ENCODE measurements around the gene ARHGEF1.
"Not testable (repeated sequence)": the region's sequence is repeated elsewhere in the genome, so short reads cannot be mapped to it uniquely, and the experiment has no call there.

ARHGEF1 gene

GRCh38 chr19:41911889-41912731 is 29.1 kb downstream of the ARHGEF1 start:
- peaks cover 36 to 44% of the 10 kb centered on the region in 2 donors for H3K27me3 ChIP-seq (ENCODE audit: control insufficient read depth in 2 of 2, insufficient read depth in 2 of 2, low read length in 2 of 2)
- no peak overlapping the region for H3K27ac ChIP-seq (ENCODE audit: low read depth in 2 of 2, low read length in 2 of 2)
- H3K9me3 ChIP-seq (ENCODE audit: control insufficient read depth in 2 of 2, low read length in 2 of 2): no peaks in the 10 kb centered on the region

DNA sequence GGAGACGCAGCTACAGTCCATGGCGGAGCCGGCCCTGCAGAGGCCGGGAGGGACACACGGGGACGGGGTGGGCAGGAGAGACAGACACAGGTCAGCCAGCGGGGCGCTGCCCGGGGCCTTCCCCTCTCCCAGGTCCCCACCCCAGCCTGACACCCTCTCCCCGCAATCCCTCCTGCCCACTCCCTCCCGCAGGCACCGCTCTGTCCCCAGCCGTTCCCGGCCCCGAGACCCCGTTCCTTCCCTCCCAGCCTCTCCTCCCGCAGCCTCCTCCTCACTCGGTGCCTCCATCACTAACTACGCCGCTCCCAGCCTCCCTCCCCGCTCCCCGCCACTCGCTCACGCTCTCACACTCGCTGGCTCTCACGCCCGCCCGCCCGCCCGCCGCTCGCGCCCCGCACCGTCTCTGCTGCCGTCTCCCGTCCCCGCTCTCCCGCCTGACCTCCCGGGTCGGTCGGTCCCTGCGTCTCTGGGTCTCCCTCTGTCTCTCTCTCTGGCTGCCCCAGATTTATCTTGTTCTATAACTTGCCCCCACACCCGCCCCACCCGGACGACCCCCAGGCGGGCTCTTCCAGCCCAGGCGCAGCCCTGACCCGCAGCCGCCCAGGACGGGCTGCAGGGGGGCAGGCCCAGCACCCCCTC is 30.0 kb downstream of the ARHGEF1 start:
- H3K4me3 ChIP-seq (ENCODE audit: low read length in 2 of 2): no peak overlapping the region
- H3K4me1 ChIP-seq (ENCODE audit: control insufficient read depth in 2 of 2, insufficient read depth in 2 of 2, low read length in 2 of 2): peaks cover 0 to 5% of the 10 kb centered on the region in 2 donors
- H3K27ac ChIP-seq (ENCODE audit: low read depth in 2 of 2, low read length in 2 of 2): no peak overlapping the region
- no peak overlapping the region for H3K9ac ChIP-seq (ENCODE audit: low read depth in 1 of 2, low read length in 2 of 2)
- peaks cover 36 to 50% of the 10 kb centered on the region in 2 donors for H3K27me3 ChIP-seq (ENCODE audit: control insufficient read depth in 2 of 2, insufficient read depth in 2 of 2, low read length in 2 of 2)
- peaks cover 0 to 2% of the 10 kb centered on the region in 2 donors for H3K36me3 ChIP-seq (ENCODE audit: control insufficient read depth in 2 of 2, insufficient read depth in 2 of 2, low read length in 2 of 2)
- H3K9me3 ChIP-seq (ENCODE audit: control insufficient read depth in 2 of 2, low read length in 2 of 2): no peaks in the 10 kb centered on the region

More at GRCh38 chr19:41911889-41912731, 29.1 kb downstream of the ARHGEF1 start:
- Histone ChIP-seq H3K4me3 (ENCODE audit: low read length in 2 of 2) (no peak overlapping the region), H3K9ac (ENCODE audit: low read depth in 1 of 2, low read length in 2 of 2) (no peak overlapping the region), H3K36me3 (ENCODE audit: control insufficient read depth in 2 of 2, insufficient read depth in 2 of 2, low read length in 2 of 2) (peaks cover 2% of the 10 kb centered on the region in 2 donors), H3K4me1 (ENCODE audit: control insufficient read depth in 2 of 2, insufficient read depth in 2 of 2, low read length in 2 of 2) (peaks cover 0 to 5% of the 10 kb centered on the region in 2 donors)

DNA sequence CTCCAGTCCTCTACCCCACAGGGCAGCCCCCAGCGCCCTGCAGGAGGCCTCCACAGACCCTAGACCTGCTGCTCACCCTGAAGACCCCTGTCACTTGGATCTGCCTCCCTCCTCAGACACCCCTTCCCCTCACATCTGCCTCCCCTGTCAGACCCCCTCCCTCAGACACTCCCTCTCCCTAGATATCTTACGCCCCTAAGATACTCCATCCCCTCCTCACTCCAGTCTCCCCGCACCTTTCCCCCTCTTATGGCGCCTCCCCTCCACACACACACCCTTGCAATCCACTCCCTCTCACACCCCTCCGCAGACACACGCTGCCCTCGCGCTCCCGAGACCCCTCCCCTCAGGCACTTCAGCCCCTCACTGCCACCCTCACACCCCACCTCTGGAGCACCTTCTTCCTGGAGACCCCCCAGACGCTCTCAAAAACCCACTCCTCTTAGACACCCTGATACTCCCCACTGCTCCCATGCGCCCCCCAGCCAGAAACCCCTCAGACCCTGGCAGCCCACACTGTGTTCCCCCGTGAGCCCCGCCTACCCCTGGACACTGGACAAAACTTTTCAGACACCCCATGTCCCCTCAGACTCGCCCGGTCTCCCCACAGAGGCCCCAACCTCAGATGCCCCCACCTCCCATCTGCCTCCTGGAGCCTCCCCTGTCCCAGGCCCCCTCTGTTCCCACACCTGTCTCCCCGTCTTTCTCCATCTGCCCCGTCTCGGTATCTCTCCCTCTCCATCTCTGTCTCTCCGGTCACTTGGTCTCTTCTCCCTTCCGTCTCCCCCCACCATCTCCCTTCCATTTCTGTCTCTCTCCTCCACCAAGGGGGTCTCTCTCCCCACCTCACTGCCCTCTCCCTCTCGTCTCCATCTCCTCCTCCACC is 30.8 kb downstream of the ARHGEF1 start:
- Histone ChIP-seq H3K36me3 (ENCODE audit: control insufficient read depth in 2 of 2, insufficient read depth in 2 of 2, low read length in 2 of 2) (peaks cover 0 to 2% of the 10 kb centered on the region in 2 donors), H3K9ac (ENCODE audit: low read depth in 1 of 2, low read length in 2 of 2) (no peak overlapping the region), H3K4me3 (ENCODE audit: low read length in 2 of 2) (no peak overlapping the region), H3K4me1 (ENCODE audit: control insufficient read depth in 2 of 2, insufficient read depth in 2 of 2, low read length in 2 of 2) (peaks cover 0 to 5% of the 10 kb centered on the region in 2 donors), H3K27ac (ENCODE audit: low read depth in 2 of 2, low read length in 2 of 2) (no peak overlapping the region), H3K9me3 (ENCODE audit: control insufficient read depth in 2 of 2, low read length in 2 of 2) (no peaks in the 10 kb centered on the region), H3K27me3 (ENCODE audit: control insufficient read depth in 2 of 2, insufficient read depth in 2 of 2, low read length in 2 of 2) (peaks cover 41 to 55% of the 10 kb centered on the region in 2 donors)

DNA sequence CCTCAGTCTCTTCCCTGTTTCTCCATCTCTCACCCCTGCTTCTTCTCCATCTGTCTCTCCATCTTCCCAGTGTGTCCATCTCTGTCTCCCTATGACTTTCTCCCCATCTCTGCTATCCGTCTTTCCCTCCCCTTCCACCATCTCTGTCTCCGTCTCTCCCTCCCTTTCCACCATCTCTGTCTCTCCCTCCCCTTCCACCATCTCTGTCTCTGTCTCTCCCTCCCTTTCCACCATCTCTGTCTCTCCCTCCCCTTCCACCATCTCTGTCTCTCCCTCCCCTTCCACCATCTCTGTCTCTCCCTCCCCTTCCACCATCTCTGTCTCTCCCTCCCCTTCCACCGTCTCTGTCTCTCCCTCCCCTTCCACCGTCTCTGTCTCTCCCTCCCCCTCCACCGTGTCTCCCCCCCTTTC is 31.4 kb downstream of the ARHGEF1 start:
- H3K27ac ChIP-seq (ENCODE audit: low read depth in 2 of 2, low read length in 2 of 2); H3K4me1 ChIP-seq (ENCODE audit: control insufficient read depth in 2 of 2, insufficient read depth in 2 of 2, low read length in 2 of 2); H3K9me3 ChIP-seq (ENCODE audit: control insufficient read depth in 2 of 2, low read length in 2 of 2); H3K4me3 ChIP-seq (ENCODE audit: low read length in 2 of 2); H3K9ac ChIP-seq (ENCODE audit: low read depth in 1 of 2, low read length in 2 of 2); H3K36me3 ChIP-seq (ENCODE audit: control insufficient read depth in 2 of 2, insufficient read depth in 2 of 2, low read length in 2 of 2): not testable (repeated sequence)
- H3K27me3 ChIP-seq (ENCODE audit: control insufficient read depth in 2 of 2, insufficient read depth in 2 of 2, low read length in 2 of 2): peaks cover 41 to 55% of the 10 kb centered on the region in 2 donors

DNA sequence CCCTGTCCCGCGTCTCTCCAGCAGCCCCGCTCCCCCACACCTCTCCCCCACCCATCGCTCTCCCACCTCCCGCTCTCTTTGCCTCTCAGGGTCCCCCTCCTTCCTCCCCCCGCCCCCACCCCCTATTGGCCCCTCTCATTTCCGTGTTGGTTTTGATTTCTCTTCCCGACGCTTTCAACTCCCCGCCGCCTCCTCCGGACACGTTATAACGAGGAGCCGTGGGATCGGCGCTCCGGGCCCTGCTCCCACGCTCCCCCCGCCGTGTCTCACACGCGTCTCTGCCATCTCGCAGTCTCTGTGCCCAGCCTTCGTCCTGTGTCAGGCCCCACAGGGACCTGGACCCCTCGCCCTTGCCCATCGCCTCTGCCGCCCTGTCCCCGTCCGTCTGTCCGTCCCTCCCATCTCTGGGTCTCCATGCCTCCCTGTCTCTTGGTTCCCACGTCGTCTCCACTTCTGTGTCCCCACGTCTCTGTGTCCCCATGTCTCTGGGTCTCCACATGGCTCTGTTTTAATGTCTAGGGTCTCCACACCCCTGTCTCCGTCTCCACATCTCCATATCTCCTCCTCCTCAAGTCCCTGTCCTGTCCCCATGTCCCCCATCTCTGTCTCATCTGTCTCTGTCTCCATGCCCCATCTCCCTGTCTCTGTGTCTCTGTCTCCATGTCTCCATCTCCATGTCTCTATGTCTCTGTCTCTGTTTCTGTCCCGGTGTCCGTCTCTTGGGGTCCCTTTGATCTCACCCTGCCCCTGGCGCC is 32.2 kb downstream of the ARHGEF1 start:
- Histone ChIP-seq H3K4me1 (ENCODE audit: control insufficient read depth in 2 of 2, insufficient read depth in 2 of 2, low read length in 2 of 2) (peaks cover 0 to 5% of the 10 kb centered on the region in 2 donors), H3K36me3 (ENCODE audit: control insufficient read depth in 2 of 2, insufficient read depth in 2 of 2, low read length in 2 of 2) (peaks cover 0 to 2% of the 10 kb centered on the region in 2 donors), H3K27me3 (ENCODE audit: control insufficient read depth in 2 of 2, insufficient read depth in 2 of 2, low read length in 2 of 2) (peaks cover 43 to 55% of the 10 kb centered on the region in 2 donors)

GRCh38 chr19:41915776-41916414 is 32.9 kb downstream of the ARHGEF1 start:
- Histone ChIP-seq H3K36me3 (ENCODE audit: control insufficient read depth in 2 of 2, insufficient read depth in 2 of 2, low read length in 2 of 2) (peaks cover 0 to 2% of the 10 kb centered on the region in 2 donors), H3K9ac (ENCODE audit: low read depth in 1 of 2, low read length in 2 of 2) (no peak overlapping the region), H3K4me1 (ENCODE audit: control insufficient read depth in 2 of 2, insufficient read depth in 2 of 2, low read length in 2 of 2) (peaks cover 0 to 5% of the 10 kb centered on the region in 2 donors), H3K27me3 (ENCODE audit: control insufficient read depth in 2 of 2, insufficient read depth in 2 of 2, low read length in 2 of 2) (peaks cover 46 to 60% of the 10 kb centered on the region in 2 donors), H3K4me3 (ENCODE audit: low read length in 2 of 2) (no peak overlapping the region), H3K9me3 (ENCODE audit: control insufficient read depth in 2 of 2, low read length in 2 of 2) (no peaks in the 10 kb centered on the region), H3K27ac (ENCODE audit: low read depth in 2 of 2, low read length in 2 of 2) (no peak overlapping the region)

More for the DNA sequence above, 32.2 kb downstream of the ARHGEF1 start:
- Histone ChIP-seq H3K9ac (ENCODE audit: low read depth in 1 of 2, low read length in 2 of 2) (no peak overlapping the region), H3K4me3 (ENCODE audit: low read length in 2 of 2) (no peak overlapping the region), H3K9me3 (ENCODE audit: control insufficient read depth in 2 of 2, low read length in 2 of 2) (no peaks in the 10 kb centered on the region), H3K27ac (ENCODE audit: low read depth in 2 of 2, low read length in 2 of 2) (no peak overlapping the region)

DNA sequence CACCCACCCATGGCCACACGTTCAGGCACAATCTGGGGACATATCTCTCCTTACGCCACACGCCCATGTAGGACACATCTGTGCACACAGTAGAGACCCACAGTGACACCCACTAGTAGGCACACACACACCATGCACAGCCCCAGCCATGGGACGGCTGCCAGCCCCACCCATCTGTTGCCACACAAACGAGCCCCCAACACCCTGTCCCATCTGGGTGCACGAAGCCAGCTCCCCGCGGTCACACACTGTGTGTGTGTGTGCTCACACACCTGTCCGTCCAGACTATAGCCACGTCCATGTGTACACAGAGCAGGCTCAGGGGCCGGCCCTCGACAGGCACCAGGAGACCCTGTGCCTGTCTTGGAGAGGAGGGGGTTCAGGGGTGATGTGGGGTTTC is 34.7 kb downstream of the ARHGEF1 start:
- Histone ChIP-seq H3K9me3 (ENCODE audit: control insufficient read depth in 2 of 2, low read length in 2 of 2) (no peaks in the 10 kb centered on the region), H3K9ac (ENCODE audit: low read depth in 1 of 2, low read length in 2 of 2) (no peak overlapping the region), H3K4me1 (ENCODE audit: control insufficient read depth in 2 of 2, insufficient read depth in 2 of 2, low read length in 2 of 2) (peaks cover 0 to 5% of the 10 kb centered on the region in 2 donors), H3K27me3 (ENCODE audit: control insufficient read depth in 2 of 2, insufficient read depth in 2 of 2, low read length in 2 of 2) (peaks cover 37 to 55% of the 10 kb centered on the region in 2 donors), H3K36me3 (ENCODE audit: control insufficient read depth in 2 of 2, insufficient read depth in 2 of 2, low read length in 2 of 2) (peaks cover 0 to 2% of the 10 kb centered on the region in 2 donors), H3K27ac (ENCODE audit: low read depth in 2 of 2, low read length in 2 of 2) (no peak overlapping the region), H3K4me3 (ENCODE audit: low read length in 2 of 2) (no peak overlapping the region)

- Histone ChIP-seq H3K4me3 (ENCODE audit: low read length in 2 of 2) (no peak overlapping the region), H3K36me3 (ENCODE audit: control insufficient read depth in 2 of 2, insufficient read depth in 2 of 2, low read length in 2 of 2) (peaks cover 0 to 2% of the 10 kb centered on the region in 2 donors), H3K9ac (ENCODE audit: low read depth in 1 of 2, low read length in 2 of 2) (no peak overlapping the region), H3K9me3 (ENCODE audit: control insufficient read depth in 2 of 2, low read length in 2 of 2) (no peaks in the 10 kb centered on the region), H3K27ac (ENCODE audit: low read depth in 2 of 2, low read length in 2 of 2) (no peak overlapping the region), H3K4me1 (ENCODE audit: control insufficient read depth in 2 of 2, insufficient read depth in 2 of 2, low read length in 2 of 2) (peaks cover 0 to 5% of the 10 kb centered on the region in 2 donors), H3K27me3 (ENCODE audit: control insufficient read depth in 2 of 2, insufficient read depth in 2 of 2, low read length in 2 of 2) (peaks cover 39 to 52% of the 10 kb centered on the region in 2 donors)
These were observed 35.1 kb downstream of the ARHGEF1 start for GRCh38 chr19:41918095-41918494.

All from mucosa of rectum (tissue), 2 donors.